Upper lobe of right lung (tissue), 1 donor: ENCODE data around the gene PKD1L1. TPM values are rescaled to one million over a fixed set of nuclear protein-coding genes. Genes with fewer than 3 reads are reported as not detected.

Experiments used
- ATAC-seq: fragments of 200-7000 bp; cut with Tn5 transposase; one replicate; pipeline ENCODE4 v1.9.1; 2020; ENCODE audit warnings: mild to moderate bottlenecking, moderate library complexity
- DNase-seq: peaks from one replicate; pipeline ENCODE4 v3.0.0-alpha.2; 2020
- H3K27ac ChIP-seq: fragments of 200-600 bp; one replicate; pipeline ENCODE4 v1.8.0; 2022
- H3K27me3 ChIP-seq: fragments of 200-600 bp; one replicate; pipeline ENCODE4 v1.8.0; 2022; ENCODE audit warnings: mild to moderate bottlenecking
- H3K36me3 ChIP-seq: fragments of 200-600 bp; one replicate; pipeline ENCODE4 v1.8.0; 2022
- H3K4me1 ChIP-seq: fragments of 200-600 bp; one replicate; pipeline ENCODE4 v1.8.0; 2022
- H3K4me3 ChIP-seq: fragments of 200-600 bp; one replicate; pipeline ENCODE4 v1.8.0; 2022; ENCODE audit warnings: mild to moderate bottlenecking
- H3K9me3 ChIP-seq: fragments of 200-600 bp; one replicate; pipeline ENCODE4 v1.8.0; 2022
- intact Hi-C: fragments of 100-400 bp; cut with DNase I; formaldehyde crosslinking; loops from one replicate; pipeline ENCODE4 v1.11.0; 2022
- total RNA-seq: library from RNA; stranded (reverse); fragmentation: NEBNext Ultra II Directional; extraction: Animal tissue kit (Norgen Biotek cat#: 25700); gene quantifications from one replicate; pipeline ENCODE4 v1.2.1, GENCODE V29; 2021
- TF ChIP-seq, protein P1 (sequence below): fragments of 200-600 bp; IDR thresholded peaks from one replicate; pipeline ENCODE4 v1.8.0; 2022; ENCODE audit warnings: antibody characterized with exemption
- donor health status: DM: no; HTN: yes; CAD: no; lungs with severe emphysema.

The PKD1L1 gene
- total RNA-seq, 1 donor from 2014 or later = 1.0 TPM

- H3K36me3 ChIP-seq = no peaks in the 10 kb centered on the region
- H3K4me3 ChIP-seq = no peak overlapping the region
- intact Hi-C loops = no loop called here
- no peaks in the 10 kb centered on the region for H3K4me1 ChIP-seq
- H3K9me3 ChIP-seq = no peaks in the 10 kb centered on the region
- DNase-seq = no peak
- H3K27ac ChIP-seq = no peak overlapping the region
- TF ChIP-seq, protein P1, sequence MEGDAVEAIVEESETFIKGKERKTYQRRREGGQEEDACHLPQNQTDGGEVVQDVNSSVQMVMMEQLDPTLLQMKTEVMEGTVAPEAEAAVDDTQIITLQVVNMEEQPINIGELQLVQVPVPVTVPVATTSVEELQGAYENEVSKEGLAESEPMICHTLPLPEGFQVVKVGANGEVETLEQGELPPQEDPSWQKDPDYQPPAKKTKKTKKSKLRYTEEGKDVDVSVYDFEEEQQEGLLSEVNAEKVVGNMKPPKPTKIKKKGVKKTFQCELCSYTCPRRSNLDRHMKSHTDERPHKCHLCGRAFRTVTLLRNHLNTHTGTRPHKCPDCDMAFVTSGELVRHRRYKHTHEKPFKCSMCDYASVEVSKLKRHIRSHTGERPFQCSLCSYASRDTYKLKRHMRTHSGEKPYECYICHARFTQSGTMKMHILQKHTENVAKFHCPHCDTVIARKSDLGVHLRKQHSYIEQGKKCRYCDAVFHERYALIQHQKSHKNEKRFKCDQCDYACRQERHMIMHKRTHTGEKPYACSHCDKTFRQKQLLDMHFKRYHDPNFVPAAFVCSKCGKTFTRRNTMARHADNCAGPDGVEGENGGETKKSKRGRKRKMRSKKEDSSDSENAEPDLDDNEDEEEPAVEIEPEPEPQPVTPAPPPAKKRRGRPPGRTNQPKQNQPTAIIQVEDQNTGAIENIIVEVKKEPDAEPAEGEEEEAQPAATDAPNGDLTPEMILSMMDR = no peak
- peak; percentile 43 for ATAC-seq
- H3K27me3 ChIP-seq = no peaks in the 10 kb centered on the region
Measured at GRCh38 chr7:47852330-47853245, 95.7 kb downstream of the PKD1L1 start.

DNA sequence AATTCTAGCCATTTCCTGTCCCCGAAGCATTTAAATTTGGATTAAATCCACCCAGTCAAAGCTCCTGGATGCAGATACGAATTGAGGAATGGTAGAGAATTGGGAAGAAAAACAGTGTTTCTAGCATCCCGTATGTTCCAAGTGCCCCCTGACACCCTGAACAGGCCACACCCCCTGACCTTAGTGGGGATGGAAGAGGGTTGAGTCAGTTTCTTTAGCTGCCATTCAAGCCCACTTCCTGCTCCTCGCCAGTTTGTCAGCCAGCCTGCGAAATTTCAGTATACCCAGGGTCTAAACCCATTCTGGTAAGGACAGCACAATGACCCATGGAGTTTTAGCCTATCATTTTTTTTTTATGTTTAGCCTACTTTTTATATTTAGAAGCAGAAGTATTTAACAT is 101.1 kb downstream of the PKD1L1 start:
- Histone ChIP-seq H3K27me3 (no peaks in the 10 kb centered on the region), H3K9me3 (no peaks in the 10 kb centered on the region), H3K4me3 (no peak overlapping the region), H3K36me3 (no peaks in the 10 kb centered on the region), H3K4me1 (no peaks in the 10 kb centered on the region), H3K27ac (no peak overlapping the region)
- ATAC-seq (no peak), DNase-seq (no peak)
- intact Hi-C loops = no loop called here
- TF ChIP-seq, protein P1 = no peak

- intact Hi-C loops = no loop called here
- ATAC-seq (peak; percentile 30), DNase-seq (no peak)
- Histone ChIP-seq H3K27ac (no peak overlapping the region), H3K9me3 (no peaks in the 10 kb centered on the region), H3K27me3 (no peaks in the 10 kb centered on the region), H3K4me1 (no peaks in the 10 kb centered on the region), H3K4me3 (no peak overlapping the region), H3K36me3 (no peaks in the 10 kb centered on the region)
- TF ChIP-seq, protein P1 = no peak
Measured at GRCh38 chr7:47846138-47846836, 102.0 kb downstream of the PKD1L1 start.

DNA sequence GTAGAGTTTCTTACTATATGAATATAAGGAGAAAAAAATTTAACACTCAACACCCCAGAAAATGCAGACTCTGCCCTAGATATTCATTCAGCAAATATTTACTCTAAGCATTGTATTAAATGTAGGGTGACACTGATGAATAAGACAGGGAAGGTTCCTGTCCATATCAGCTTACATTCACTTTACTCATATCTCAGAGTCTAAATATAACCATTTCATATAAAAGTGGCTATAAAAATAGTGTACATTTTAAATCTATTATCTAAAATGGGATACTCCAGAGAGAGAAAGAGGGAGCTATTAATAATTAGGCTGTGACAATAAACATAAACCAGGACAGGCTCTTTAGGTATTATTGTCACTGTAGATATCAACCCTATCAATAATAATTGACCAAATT is 104.0 kb downstream of the PKD1L1 start:
- Histone ChIP-seq H3K4me3 (no peak overlapping the region), H3K36me3 (no peaks in the 10 kb centered on the region), H3K27ac (no peak overlapping the region), H3K4me1 (no peaks in the 10 kb centered on the region), H3K27me3 (no peaks in the 10 kb centered on the region), H3K9me3 (no peaks in the 10 kb centered on the region)
- intact Hi-C loops = no loop called here
- DNase-seq = no peak
- no peak for ATAC-seq
- TF ChIP-seq, protein P1 = no peak

DNA sequence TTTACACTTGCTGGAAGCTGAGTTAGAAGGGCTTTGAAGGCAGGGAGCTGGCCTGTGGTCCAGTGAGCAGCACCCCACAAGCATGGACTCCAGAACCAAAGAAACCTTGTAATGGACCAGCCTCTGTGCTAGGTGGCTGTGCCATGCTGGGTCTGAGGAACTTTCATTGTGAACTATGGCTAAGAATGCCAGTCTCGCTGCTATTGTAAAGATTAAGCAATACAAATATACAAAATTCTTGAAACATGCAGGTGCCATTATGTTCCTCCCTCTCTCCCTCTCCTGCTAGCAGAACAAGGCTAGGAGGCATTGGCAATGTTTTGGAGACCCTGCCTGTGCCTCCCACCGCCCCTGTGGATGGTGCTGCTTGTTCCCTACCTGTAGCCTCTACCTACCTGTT is 105.0 kb downstream of the PKD1L1 start:
- Histone ChIP-seq H3K27me3 (no peaks in the 10 kb centered on the region), H3K9me3 (no peaks in the 10 kb centered on the region), H3K4me3 (no peak overlapping the region), H3K4me1 (no peaks in the 10 kb centered on the region), H3K27ac (no peak overlapping the region), H3K36me3 (no peaks in the 10 kb centered on the region)
- intact Hi-C loops = no loop called here
- ATAC-seq = no peak
- no peak for DNase-seq
- TF ChIP-seq, protein P1 = no peak
